GM12878 (cell line): ENCODE data around the gene TNIP3. TPM values are rescaled to one million over a fixed set of nuclear protein-coding genes. Genes with fewer than 3 reads are reported as not detected.

Experiments
- ATAC-seq: fragments of 200-7000 bp; cut with Tn5 transposase; 3 replicates; pipeline ENCODE4 v1.9.1; 2020; ENCODE audit warnings: mild to moderate bottlenecking, moderate library complexity
- BruUV-seq: library from RNA; stranded (reverse); fragments of 400-500 nt; replicated peaks from 2 replicates; lab custom pipeline; 2021; lab: Mats Ljungman, UMichigan
- CTCF ChIA-PET: fragments of 300-600 bp; sonication (Branson Sonifier 250); formaldehyde crosslinking; extraction: SDS; loops from one replicate; lab custom pipeline; 2021; ENCODE audit warnings: inconsistent platforms; lab: Yijun Ruan, JAX
- POLR2A ChIA-PET: fragments of 350-600 bp; formaldehyde crosslinking; extraction: SDS; loops from one replicate; lab custom pipeline; 2021; ENCODE audit warnings: inconsistent platforms; lab: Charles Lee
- RAD21 ChIA-PET: fragments of 300-600 bp; sonication (Branson Sonifier 250); formaldehyde crosslinking; loops from one replicate; lab custom pipeline; 2023; ENCODE audit warnings: antibody characterized with exemption; ENCODE audit not compliant: unreplicated experiment; lab: Charles Lee
- SMC1A ChIA-PET: fragments of 300-600 bp; sonication (Branson Sonifier 250); formaldehyde crosslinking; loops from one replicate; lab custom pipeline; 2023; ENCODE audit not compliant: unreplicated experiment, uncharacterized antibody; lab: Charles Lee
- DNase-seq: peaks from one replicate; pipeline ENCODE4 v3.0.0-alpha.2; 2011; ENCODE audit warnings: low read depth, low spot score
- FAIRE-seq: peaks from 3 replicates; lab custom pipeline; 2011; peaks lifted over from hg19 to GRCh38; lab: Jason Lieb, UNC
- H2AFZ ChIP-seq: 2 replicates; pipeline ENCODE4 v1.6.0; 2011; ENCODE audit warnings: low read depth, low read length, control low read depth; ENCODE audit not compliant: control insufficient read depth
- H3K27ac ChIP-seq: 2 replicates; pipeline ENCODE4 v1.5.1; 2011; ENCODE audit warnings: control low read depth; ENCODE audit not compliant: control insufficient read depth, insufficient read depth
- H3K27me3 ChIP-seq, 2 experiments: replicated peaks in 1 of 2; 2 replicates each; pipeline versions ENCODE4 v1.6.0 to v1.6.1; 2011; ENCODE audit warnings: low read length in 1 of 2; ENCODE audit not compliant: control insufficient read depth in 2 of 2, insufficient read depth in 2 of 2
- H3K36me3 ChIP-seq, 2 experiments: 2 replicates each; pipeline ENCODE4 v1.5.1; 2011; ENCODE audit warnings: low read length in 1 of 2; ENCODE audit not compliant: control insufficient read depth in 2 of 2, insufficient read depth in 2 of 2
- H3K4me1 ChIP-seq: 2 replicates; pipeline ENCODE4 v1.6.1; 2011; ENCODE audit warnings: mild to moderate bottlenecking, low read length, moderate library complexity, mixed read lengths; ENCODE audit not compliant: control insufficient read depth, insufficient read depth
- H3K4me2 ChIP-seq: 2 replicates; pipeline ENCODE4 v1.6.0; 2011; ENCODE audit warnings: control low read depth; ENCODE audit not compliant: control insufficient read depth, insufficient read depth
- H3K4me3 ChIP-seq: fragments of 200-600 bp; sonication (generic); 2 replicates; pipeline ENCODE4 v1.5.1; 2016
- H3K79me2 ChIP-seq: 2 replicates; pipeline ENCODE4 v1.6.0; 2011; ENCODE audit warnings: low read length; ENCODE audit not compliant: control insufficient read depth, insufficient read depth
- H3K9ac ChIP-seq: 2 replicates; pipeline ENCODE4 v1.8.0; 2011; ENCODE audit warnings: low read length, control low read depth, mixed read lengths; ENCODE audit not compliant: control insufficient read depth, insufficient read depth
- H3K9me3 ChIP-seq: replicated peaks from 3 replicates; pipeline ENCODE4 v1.5.1; 2011; ENCODE audit warnings: mild to moderate bottlenecking, low read length; ENCODE audit not compliant: control insufficient read depth, insufficient read depth
- H4K20me1 ChIP-seq: 2 replicates; pipeline ENCODE4 v1.6.0; 2011; ENCODE audit not compliant: control insufficient read depth, insufficient read depth
- ATF7 ChIP-seq: fragments of 450-650 bp; IDR thresholded peaks from 2 replicates; pipeline ENCODE4 v1.6.1; 2016; ENCODE audit warnings: low read depth, mild to moderate bottlenecking
- BACH1 ChIP-seq: fragments of 450-650 bp; IDR thresholded peaks from 2 replicates; pipeline ENCODE4 v1.6.1; 2017; ENCODE audit warnings: mild to moderate bottlenecking, borderline replicate concordance
- BRCA1 ChIP-seq: IDR thresholded peaks from 2 replicates; pipeline ENCODE4 v1.6.1; 2011; ENCODE audit warnings: low read depth, low read length, improper control_type of control experiment
- CHD1 ChIP-seq: IDR thresholded peaks from 2 replicates; pipeline ENCODE4 v1.6.1; 2012; ENCODE audit warnings: low read depth, low read length, improper control_type of control experiment
- JUNB ChIP-seq: IDR thresholded peaks from 2 replicates; pipeline ENCODE4 v1.6.1; 2016; ENCODE audit warnings: antibody characterized with exemption, mild to moderate bottlenecking
- RAD51 ChIP-seq: fragments of 450-650 bp; IDR thresholded peaks from 2 replicates; pipeline ENCODE4 v1.6.1; 2016; ENCODE audit warnings: moderate library complexity, mild to moderate bottlenecking, inconsistent platforms
- RB1 ChIP-seq: fragments of 450-650 bp; formaldehyde crosslinking; IDR thresholded peaks from 2 replicates; pipeline ENCODE4 v1.6.1; 2017; ENCODE audit warnings: mild to moderate bottlenecking, borderline replicate concordance
- STAT1 ChIP-seq: fragments of 450-650 bp; conservative IDR thresholded peaks from 2 replicates; pipeline ENCODE4 v1.6.1; 2014; ENCODE audit warnings: antibody characterized with exemption, mild to moderate bottlenecking
- TCF12 ChIP-seq: IDR thresholded peaks from 2 replicates; pipeline ENCODE4 v1.6.1; 2011; ENCODE audit warnings: low read depth, mild to moderate bottlenecking, low read length
- ZNF217 ChIP-seq: fragments of 450-650 bp; IDR thresholded peaks from 2 replicates; pipeline ENCODE4 v1.6.1; 2017; ENCODE audit warnings: antibody characterized with exemption, mild to moderate bottlenecking
- in situ Hi-C: fragments of 300-500 bp; cut with MboI; formaldehyde crosslinking; loops from 9 replicates; pipeline ENCODE4 v1.14.3; 2018; ENCODE audit warnings: mixed read lengths
- intact Hi-C: fragments of 100-400 bp; cut with micrococcal nuclease; formaldehyde crosslinking; loops from one replicate; pipeline ENCODE4 v1.14.2; 2022; ENCODE audit not compliant: unreplicated experiment
- polyA plus RNA-seq, 11 experiments: library from polyadenylated mRNA; depleted of rRNA in 4 of 11; unstranded in 6 of 11; stranded (reverse) in 5 of 11; fragments of >200 nt; fragmentation: Nextera tagmentation in 4 of 11; fragmentation: Illumina TruSeq in 1 of 11; extraction: Ambion mirVana in 4 of 11; extraction: Trizol in 1 of 11; gene quantifications; 1 replicate in 1 of 11; 2 replicates in 10 of 11; pipeline versions ENCODE4 v1.2.1 to v1.2.3, GENCODE V29; 2011 to 2016; ENCODE audit warnings: inconsistent platforms in 2 of 11, missing spikeins in 2 of 11, low read depth in 1 of 11
- total RNA-seq, 4 experiments: library from RNA; depleted of rRNA in 3 of 4; stranded (reverse); fragments of >200 nt in 3 of 4; fragmentation: Illumina TruSeq in 1 of 4; extraction: Trizol in 1 of 4; gene quantifications; 2 replicates each; pipeline versions ENCODE4 v1.2.1 to v1.2.3, GENCODE V29; 2013 to 2021

The TNIP3 gene
- total and polyA plus RNA-seq, 10 of the 15 experiments (the other 5 are each of a cell fraction or from before 2014, with no cell fraction given): 0.21 to 1.4 (median 0.67) TPM

DNA sequence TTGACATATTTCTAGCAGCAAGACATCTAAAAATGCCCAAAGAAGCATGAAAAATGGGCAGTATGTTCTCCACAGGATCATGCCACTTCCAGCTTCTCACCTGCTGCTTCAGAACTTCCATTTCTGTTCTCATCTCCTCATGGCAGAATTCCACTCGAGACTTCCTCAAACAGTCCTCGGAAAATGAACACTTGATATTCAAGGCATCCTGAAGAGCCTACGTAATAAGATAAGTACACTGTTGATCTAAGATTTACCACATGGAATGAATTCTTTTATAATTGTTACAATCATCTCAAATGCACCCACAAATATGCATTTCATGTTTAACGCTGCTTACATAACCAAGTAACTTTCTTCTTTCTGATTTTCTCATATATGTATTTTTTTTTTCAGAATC, 14.1 kb downstream of the TNIP3 start (continued):
- TF ChIP-seq ATF7 (no peak), BRCA1 (no peak)

DNA sequence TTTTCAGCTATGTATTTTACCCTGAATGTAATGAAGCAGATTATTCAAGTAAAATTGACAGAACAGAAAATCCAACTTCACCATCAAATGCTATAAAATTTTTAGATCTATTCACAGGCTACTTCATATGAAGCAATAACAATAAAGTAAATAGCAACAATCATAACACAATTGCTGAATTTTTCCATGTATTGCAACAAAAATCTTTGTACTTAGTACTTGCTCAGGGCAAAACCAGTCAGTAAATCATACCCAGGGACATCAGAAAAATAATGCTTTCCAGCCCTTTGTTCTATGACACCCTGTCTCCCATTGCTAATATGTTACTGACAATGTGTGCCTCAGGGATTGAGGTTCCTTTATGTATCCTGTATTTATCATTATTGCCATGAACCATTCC, 15.5 kb downstream of the TNIP3 start:
- Histone ChIP-seq H3K36me3 (no peaks in the 10 kb centered on the region), H3K27ac (no peak overlapping the region), H3K9me3 (no peaks in the 10 kb centered on the region), H3K4me3 (no peak overlapping the region), H3K4me2 (no peak overlapping the region), H3K79me2 (no peaks in the 10 kb centered on the region), H3K9ac (no peak overlapping the region)
- DNase-seq: no peak
- SMC1A ChIA-PET: no interaction called here
- in situ Hi-C loops: no loop called here
- no peak for ATAC-seq
- POLR2A ChIA-PET: no interaction called here
- RAD21 ChIA-PET: no interaction called here
- FAIRE-seq: no peak
- no peak for TF ChIP-seq STAT1
- no peak for TF ChIP-seq TCF12
- no peak for TF ChIP-seq ZNF217
- no peak for TF ChIP-seq BACH1
- no peak for TF ChIP-seq CHD1
- TF ChIP-seq RAD51: no peak
- TF ChIP-seq RB1: no peak
- no peak for TF ChIP-seq JUNB
- TF ChIP-seq, all 136 proteins: peak for 0
- no TSS peak for BruUV-seq
- Histone ChIP-seq H3K27me3 (0 out of 4 replicates have a peak, but pooled peaks cover 0 to 2% of the 10 kb centered on the region in 2 experiments), H4K20me1 (no peaks in the 10 kb centered on the region), H3K4me1 (no peaks in the 10 kb centered on the region), H2AFZ (no peak overlapping the region)
- intact Hi-C loops: no loop called here
- CTCF ChIA-PET: no interaction called here
